AG08395 (cell line): ENCODE data around the gene CCDC85C.

Experiments
- DNase-seq: peaks from one replicate; pipeline ENCODE4 v3.0.0; 2012; ENCODE audit warnings: mixed read lengths, low spot score

The CCDC85C gene

GRCh38 chr14:99522025-99522401 lies 82.0 kb downstream of the CCDC85C start:
- DNase-seq: no peak

DNA sequence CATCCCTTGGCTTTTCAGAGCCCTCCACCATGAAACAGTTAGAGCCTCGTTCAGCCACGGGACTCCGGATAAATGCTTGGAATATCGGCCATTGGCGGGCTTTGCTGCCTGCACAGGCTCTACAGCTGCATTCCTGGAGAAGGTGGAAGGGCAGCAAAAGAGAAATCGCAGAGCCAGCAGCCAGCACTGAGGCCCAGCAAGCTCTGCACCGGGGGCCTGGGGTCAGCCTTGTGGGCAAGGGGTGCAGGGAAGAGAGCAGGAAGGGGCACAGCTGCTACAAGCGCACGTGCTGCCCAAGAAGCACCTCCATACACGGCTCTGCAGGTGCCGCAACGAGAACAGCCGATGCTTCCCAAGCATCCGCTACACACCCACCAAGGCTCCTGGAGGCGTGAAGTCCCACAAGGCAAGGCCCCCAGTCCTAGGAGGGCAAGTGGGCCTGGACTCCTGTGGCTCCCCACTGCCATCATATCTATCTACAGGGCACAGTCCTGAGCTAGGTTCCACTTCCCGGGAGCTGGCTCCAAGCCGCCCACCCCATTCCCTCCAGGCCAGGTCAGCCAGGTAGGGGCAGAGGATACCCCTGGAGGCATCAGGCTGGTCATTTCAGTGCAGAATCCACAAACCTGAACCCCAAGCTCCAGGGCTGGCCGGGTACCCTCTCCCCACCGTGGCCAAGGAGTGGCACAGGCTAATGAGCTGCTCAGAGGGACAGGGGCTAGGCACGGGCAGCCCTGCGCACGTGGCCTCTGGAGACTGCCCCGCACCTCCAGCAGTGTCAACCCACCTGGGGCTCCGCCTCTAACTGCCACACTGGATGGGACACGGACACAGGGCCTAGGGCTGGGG lies 82.6 kb downstream of the CCDC85C start:
- DNase-seq: no peak

DNA sequence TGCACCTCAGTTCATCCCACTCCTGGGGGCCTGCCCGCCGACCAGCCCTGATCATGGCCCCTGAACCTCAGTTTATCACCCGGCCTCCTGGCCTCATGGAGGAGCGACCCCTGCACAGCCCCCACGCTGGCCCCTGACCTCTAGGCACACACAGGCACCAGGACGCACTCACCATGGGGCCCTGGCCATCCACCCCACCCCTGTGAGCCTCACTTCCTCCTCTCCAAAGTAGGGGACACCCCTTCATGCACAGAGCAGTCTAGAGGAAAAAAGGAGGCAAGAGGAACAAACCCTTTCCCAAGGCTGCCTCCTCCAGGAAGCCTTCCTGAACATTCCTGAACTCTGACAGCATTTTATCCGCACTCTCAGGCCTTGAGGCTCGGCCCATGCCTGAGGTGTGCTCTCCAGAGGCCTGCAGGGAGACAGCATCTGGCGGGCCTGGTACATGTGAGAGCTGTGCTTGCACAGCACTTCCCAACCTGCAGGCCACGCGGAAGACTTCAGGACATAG lies 83.4 kb downstream of the CCDC85C start:
- DNase-seq: no peak

DNA sequence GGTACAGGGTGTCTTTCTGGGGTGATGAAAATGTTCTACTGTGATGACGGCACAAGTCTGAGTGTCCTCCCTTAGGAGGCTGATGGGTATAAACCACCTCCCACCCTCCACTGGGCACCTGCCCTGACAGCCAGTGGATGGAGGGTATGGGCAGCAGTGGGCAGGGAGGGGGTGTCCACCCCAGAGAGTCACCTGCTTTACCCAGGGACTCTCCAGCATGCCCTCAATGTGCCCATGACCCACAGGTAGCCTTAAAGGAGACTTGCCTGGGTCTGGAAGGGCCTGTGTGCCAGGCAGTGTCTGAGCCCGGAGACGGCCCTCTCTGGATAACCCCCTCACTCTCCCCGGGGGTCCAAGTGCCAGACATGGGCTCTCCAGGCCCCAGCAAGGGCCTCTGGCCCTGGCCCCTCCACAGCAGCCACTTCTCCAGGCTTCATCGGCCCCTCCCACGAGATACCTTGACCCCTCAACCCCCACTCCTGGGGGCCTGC lies 84.0 kb downstream of the CCDC85C start:
- no peak for DNase-seq

GRCh38 chr14:99519347-99519881 lies 84.6 kb downstream of the CCDC85C start:
- no peak for DNase-seq

DNA sequence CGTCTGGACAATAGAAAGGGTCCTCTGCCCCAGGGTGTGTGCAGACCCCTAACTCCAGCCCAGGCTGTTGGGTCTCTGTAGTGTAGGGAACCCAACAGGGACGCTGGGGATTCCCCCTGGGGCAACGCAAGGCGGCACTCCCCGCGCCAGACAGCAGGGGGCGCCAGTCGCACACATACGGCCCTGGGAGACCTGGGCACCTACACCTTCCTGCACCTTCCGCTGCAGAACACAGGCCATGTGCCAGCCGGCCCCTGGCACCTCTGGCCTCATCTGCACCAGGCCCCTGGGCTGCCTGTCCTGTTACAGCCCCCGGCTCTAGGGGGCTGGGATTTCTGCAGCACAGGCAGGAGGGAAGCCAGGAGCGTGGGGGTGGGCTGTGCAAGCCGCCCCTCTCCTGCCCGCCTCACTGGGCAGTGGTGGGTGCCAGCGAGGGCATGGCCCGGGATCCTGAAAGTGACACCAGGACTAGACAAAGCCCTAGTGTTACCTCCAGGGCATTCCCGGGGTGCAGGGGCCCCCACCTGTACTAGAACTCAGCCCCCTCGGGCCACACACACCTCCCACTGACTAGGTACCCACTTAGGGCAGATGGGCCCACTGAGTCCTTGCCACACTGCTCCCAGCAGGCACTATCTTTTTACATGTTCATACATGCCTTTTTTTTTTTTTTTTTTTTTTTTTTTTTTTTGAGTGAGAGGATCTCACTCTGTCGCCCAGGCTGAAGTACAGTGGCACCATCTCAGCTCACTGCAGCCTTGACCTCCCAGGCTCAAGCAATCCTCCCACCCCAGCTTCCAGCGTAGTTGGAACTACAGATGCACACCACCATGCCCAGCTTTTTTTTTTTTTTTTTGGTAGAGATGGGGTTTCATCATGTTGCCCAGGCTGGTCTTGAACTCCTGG lies 85.3 kb downstream of the CCDC85C start:
- DNase-seq: peak; percentile 81

- no peak for DNase-seq
These were observed 86.2 kb downstream of the CCDC85C start for GRCh38 chr14:99517643-99518381.

DNA sequence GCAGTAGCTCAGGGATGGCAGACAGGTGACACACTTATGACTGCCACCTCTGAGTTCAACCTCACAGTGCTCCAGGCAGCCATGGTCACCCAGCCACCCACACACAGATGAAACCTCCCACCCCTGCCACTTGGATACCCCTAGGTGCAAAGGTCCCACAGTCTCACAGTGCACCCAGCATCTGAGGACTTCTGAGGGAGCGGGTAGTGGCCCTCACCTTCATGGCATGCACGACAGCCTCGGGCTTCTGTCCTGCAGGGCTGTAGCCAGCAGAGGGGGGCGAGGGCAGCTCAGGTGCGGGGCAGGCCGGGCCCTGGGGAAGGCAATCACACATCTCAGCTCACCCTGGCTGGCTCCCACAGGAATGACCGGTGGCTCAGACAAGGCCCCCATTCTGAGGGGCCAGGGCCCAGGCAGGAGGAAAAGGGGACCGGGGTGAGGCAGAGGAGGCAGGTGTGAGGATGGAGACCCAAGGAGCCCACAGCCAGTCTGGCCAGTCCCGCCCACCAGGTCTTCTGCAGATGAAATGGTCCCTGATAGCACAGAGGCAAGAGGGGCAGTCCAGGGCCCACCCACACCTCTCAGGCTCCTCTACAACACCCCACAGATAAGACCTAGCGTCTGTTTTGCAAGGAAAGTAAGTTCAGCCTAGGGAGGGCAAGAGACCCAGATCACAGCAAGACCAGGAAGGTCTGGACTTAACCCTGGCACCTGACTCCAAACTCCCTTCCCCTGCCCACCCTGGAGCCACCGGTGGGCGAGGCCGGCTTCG lies 87.0 kb downstream of the CCDC85C start:
- no peak for DNase-seq

DNA sequence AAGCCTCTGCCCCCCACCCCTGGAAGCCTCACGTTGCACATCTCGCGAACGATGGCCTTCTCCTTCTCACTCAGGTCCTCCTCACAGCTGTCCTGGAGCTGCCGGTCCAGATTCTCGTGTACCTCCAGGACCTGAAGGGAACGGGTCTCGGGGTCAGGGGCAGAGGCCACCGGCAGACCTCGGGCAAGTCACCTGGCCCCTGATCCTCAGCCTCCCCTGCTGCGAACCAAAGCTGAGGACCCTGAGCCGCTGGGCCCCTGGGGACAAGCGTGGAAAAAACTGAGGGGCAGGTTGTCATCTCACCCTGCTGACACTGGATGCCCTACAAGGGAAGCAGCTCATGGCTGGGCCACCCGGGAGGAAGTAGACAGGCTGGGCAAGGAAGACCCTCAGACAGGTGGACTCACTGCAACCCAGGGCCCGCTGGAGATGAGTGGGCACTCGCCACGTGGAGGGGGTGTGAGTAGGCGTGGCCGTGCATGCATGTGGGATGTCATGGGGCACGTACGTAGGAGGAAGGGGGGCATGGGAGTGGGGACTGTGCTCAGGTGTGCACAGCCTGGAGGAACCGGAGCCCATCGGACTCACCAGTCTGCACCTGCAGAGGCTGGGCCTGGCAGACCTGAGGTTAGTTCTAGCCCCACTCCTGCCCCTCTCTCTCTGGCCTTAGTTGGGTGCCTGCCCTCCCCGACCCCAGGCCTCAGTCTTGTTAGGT lies 87.7 kb downstream of the CCDC85C start:
- no peak for DNase-seq

DNA sequence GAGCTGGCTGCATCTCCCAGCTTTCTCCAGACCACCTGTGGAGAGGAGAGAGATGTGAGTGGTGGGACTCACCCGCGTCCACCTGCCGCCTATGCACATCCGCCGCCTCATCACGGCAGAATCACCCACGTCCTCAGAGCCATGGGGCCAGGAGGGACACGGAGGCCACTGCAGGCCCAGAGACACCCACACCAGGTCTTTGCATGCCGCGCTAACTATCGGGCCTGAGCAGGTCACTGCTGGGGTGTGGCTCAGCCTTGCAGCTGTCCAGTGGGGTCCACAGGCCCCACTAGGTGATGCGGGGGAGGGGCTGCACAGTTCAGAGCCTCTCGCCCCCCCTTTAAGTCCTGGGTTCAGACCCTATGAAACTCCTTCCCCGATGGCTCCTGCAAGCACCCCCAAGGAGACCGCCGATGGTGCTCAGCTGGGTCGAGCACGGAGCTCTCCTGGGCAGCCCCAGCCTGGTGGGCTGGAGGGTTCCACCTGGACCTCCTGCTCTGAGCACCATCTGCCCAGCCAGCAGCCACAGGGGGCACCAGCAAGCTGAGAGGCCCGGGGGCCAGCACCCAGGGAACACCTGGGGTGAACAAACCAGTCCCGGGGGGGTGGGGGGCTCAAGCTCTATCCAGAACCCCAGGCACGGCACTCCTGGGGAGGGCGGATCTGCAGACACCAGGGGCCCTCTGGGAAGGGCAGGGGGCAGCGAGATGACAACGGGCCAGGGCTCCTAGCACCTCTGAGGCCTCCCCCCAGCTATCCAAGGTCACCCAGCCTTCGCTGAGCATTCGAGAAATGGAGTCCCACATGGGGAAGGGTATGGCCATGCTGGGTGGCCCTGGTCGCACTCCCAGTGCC lies 88.5 kb downstream of the CCDC85C start:
- DNase-seq: no peak

GRCh38 chr14:99514552-99515300 lies 89.3 kb downstream of the CCDC85C start:
- no peak for DNase-seq

DNA sequence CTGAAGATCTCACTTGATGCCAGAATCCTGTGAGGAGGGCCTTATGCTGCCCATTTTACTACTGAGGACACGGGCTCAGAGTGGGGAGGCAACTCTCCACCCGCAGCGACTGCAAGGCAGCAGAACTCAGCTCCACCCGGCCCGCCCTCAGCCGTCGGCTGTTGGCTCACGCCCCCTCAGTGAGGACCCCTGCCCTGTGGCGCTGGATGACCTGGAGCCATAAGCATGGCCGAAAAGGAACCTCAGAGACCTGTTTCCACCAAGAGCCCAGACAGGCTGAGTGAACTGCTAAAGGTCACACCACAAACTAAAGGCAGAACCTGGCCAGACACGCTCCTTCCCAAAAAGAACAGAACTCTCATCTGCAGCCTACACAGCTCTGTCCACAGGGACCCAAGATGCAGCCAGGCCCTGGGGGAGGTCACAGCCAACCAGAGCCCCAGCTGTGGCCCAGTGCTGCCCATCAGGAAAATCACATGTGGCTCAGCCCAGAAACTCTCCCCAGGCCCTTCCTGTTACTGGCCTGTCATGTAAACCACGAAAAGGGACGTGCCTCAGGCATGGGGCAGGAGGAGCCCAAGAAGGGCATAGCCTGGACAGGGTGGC lies 90.0 kb downstream of the CCDC85C start:
- DNase-seq: no peak

GRCh38 chr14:99513183-99513694 lies 90.8 kb downstream of the CCDC85C start:
- no peak for DNase-seq

DNA sequence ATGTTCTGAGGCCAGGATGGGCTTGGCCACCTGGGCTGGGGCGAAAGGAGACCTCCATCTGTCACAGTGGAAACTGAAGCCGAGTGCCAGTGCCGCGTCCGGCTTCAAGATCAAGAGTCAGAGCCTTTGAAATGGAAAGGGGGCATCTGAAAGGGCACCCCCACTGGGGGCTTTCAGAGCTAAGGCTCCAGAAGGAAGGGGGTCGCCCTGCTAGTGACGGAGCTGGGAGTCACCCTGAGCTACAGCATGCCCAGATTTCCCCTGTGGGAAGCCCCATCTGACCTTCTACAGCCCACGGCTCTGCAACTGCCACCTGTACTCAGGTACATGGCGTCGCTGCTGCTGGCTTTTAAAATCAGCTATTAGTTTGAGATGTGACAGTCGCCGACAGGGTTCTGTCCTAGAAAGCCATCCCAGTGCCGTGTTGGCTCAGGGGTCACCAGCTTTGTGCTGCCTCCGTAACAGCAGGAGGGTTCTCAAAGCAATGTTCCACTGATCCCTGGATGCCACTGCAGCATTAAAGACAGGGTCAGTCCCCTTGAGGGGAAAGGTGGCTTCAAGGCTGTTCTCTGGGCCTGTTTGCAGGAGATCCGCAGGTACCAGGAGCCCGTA lies 91.3 kb downstream of the CCDC85C start:
- no peak for DNase-seq

DNA sequence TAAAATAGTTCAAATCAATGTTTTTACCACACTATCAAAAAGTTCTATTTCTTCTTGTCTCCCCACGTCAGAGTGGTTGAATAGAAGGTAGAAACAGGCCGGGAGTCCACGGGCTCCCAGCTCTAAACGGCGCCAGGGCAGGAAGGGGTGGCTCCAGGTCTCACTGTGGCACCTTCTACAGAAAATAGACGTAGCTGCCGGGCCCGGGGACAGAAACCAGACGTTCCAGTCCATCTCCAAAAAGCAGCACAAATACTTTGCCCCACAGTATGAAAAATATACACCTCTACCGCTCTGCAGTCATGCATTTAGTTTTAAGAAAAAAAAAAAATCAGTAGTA lies 91.9 kb downstream of the CCDC85C start:
- no peak for DNase-seq

- DNase-seq: no peak
These were observed 92.4 kb downstream of the CCDC85C start for GRCh38 chr14:99511421-99512109.

DNA sequence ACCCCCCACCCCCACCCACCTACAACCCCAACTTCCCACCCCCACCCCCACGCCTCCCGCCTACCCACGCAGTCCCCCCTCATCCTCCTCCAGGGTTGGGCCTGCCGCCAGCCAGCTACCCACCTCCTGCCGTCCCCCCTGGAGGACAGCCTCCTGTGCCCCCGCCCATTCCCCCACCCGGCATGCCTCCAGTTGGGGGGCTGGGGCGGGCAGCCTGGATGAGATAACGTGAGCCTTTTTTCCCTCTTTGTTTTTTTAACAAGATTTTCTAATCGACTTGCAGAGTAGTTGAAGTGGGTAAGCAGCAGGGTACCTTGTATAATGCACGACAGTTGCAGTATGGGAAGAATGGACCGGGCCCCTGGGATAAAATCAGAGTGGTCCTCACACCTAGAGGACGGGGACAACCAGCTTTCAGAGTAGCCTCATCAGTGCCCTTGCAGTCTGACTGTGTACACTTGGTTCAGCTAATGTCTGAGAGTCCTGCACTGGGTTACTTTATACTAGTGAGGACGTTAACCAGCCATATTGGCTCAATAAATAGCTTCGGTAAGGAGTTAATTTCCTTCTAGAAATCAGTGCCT lies 93.4 kb downstream of the CCDC85C start:
- no peak for DNase-seq
